Effector memory CD8-positive, alpha-beta T cell (primary cell): ENCODE data around the gene C13orf46.

Source experiments
- ATAC-seq: fragments of 150-1000 bp; cut with Tn5 transposase; replicated peaks from 2 replicates; pipeline ENCODE4 v1.10.0; 2021; ENCODE audit warnings: mild to moderate bottlenecking, moderate library complexity
- DNase-seq, 3 experiments: peaks; one replicate each; pipeline ENCODE4 v3.0.0; 2021
- H3K27ac Mint-ChIP-seq, 2 donors: one replicate each; pipeline ENCODE4 v1.8.0; 2022; ENCODE audit warnings: mild to moderate bottlenecking in 2 of 2, mixed read lengths in 2 of 2, moderate library complexity in 2 of 2
- H3K27me3 Mint-ChIP-seq, 2 donors: one replicate each; pipeline ENCODE4 v1.8.0; 2022; ENCODE audit warnings: mixed read lengths in 2 of 2
- H3K36me3 Mint-ChIP-seq: one replicate; pipeline ENCODE4 v1.8.0; 2022; ENCODE audit warnings: mild to moderate bottlenecking, moderate library complexity, mixed read lengths; ENCODE audit not compliant: insufficient read depth
- H3K4me1 Mint-ChIP-seq, 2 donors: one replicate each; pipeline ENCODE4 v1.8.0; 2022; ENCODE audit warnings: low read depth in 2 of 2, mixed read lengths in 2 of 2
- H3K4me3 Mint-ChIP-seq, 2 donors: one replicate each; pipeline ENCODE4 v1.8.0; 2022; ENCODE audit warnings: mild to moderate bottlenecking in 2 of 2, mixed read lengths in 2 of 2, moderate library complexity in 2 of 2
- H3K9me3 Mint-ChIP-seq, 2 donors: one replicate each; pipeline ENCODE4 v1.8.0; 2022; ENCODE audit warnings: mixed read lengths in 2 of 2

Gene C13orf46

DNA sequence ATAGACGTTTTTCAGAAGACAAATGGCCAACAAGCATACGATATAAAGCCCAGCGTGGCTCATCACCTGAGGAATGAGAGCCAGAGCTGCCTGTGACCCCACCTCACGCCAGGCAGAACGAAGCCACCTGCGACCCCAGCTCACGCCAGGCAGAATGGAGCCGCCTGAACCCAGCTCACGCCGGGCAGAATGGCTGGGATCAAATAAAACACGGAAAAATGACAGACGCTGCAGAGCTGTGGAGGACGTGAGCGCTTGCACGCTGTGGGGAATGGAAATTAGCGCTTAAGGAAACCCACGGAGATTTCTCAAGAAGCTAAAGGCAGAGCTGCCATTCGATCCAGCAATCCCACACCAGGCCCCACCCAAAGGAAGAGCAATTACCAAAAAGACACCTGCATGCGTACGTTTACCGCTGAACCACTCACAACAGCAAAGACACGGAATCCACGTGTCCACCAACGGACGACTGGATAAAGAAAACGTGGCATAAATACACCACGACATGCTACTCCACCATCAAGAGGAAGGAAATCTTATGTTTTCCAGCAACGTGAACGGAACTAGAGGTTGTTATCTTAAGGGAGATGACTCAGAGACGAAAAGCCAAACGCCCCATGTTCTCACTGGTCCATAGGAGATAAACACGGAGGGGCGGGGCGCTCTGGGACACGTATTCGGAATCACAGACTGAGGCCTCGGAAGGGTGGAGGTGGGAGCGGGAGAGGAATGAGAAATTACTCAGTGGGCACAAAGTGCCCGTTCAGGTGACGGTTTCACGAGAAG, 30.7 kb upstream of the C13orf46 start:
- no peak for ATAC-seq
- Mint-ChIP-seq H3K27me3 (no peaks in the 10 kb centered on the region), H3K9me3 (no peaks in the 10 kb centered on the region), H3K4me3 (peak overlapping the region in 1 of 2 donors; percentile 21), H3K4me1 (peaks cover 0 to 4% of the 10 kb centered on the region in 2 donors), H3K27ac (peak overlapping the region in 1 of 2 donors; percentile 91), H3K36me3 (peaks cover 49% of the 10 kb centered on the region)
- no peak for DNase-seq

DNA sequence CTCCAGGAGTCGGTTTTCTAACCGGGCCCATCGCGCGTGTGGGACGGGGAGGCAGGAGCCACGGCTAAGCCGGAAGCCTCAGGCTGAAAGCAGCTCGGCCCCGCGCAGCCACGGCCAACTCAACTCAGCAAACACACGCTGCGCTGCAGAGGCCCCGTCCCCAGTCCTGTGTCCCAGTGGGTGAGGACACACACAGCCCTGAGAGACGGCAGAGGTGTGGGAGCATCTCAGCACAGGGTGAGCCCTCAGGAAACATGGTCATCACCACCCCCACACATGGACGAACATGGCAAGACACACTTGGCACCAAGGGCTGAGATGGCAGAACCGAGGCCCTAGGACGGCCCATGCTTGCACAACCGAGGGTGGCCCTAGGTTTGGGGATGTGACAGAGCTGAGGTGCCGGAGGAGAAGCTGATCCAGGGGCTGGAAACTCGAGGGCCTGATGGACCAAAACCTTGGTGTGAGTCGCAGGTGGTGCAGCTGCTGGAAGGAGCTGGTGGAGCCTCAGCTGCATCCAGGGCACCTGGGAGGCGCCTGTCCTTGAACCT, 29.0 kb upstream of the C13orf46 start:
- no peak overlapping the region for H3K4me3 Mint-ChIP-seq
- DNase-seq (no peak), ATAC-seq (no peak)
- H3K4me1 Mint-ChIP-seq: peaks cover 4 to 5% of the 10 kb centered on the region in 2 donors
- peaks cover 62% of the 10 kb centered on the region for H3K36me3 Mint-ChIP-seq
- no peaks in the 10 kb centered on the region for H3K9me3 Mint-ChIP-seq
- H3K27me3 Mint-ChIP-seq: no peaks in the 10 kb centered on the region
- H3K27ac Mint-ChIP-seq: no peak overlapping the region

GRCh38 chr13:114002009-114002544, 28.2 kb upstream of the C13orf46 start:
- Mint-ChIP-seq H3K4me3 (no peak overlapping the region), H3K4me1 (peaks cover 5% of the 10 kb centered on the region in 2 donors), H3K27ac (peak overlapping the region in 1 of 2 donors; percentile 23), H3K9me3 (no peaks in the 10 kb centered on the region), H3K27me3 (no peaks in the 10 kb centered on the region), H3K36me3 (peaks cover 65% of the 10 kb centered on the region)
- ATAC-seq (no peak), DNase-seq (no peak)

- Mint-ChIP-seq H3K4me1 (peaks cover 5% of the 10 kb centered on the region in 2 donors), H3K27me3 (no peaks in the 10 kb centered on the region), H3K4me3 (no peak overlapping the region), H3K36me3 (peaks cover 71% of the 10 kb centered on the region), H3K9me3 (no peaks in the 10 kb centered on the region), H3K27ac (peak overlapping the region in 1 of 2 donors; percentile 23)
- ATAC-seq (no peak), DNase-seq (no peak)
Measured at GRCh38 chr13:114001331-114002008, 27.6 kb upstream of the C13orf46 start.

- DNase-seq: no peak
- Mint-ChIP-seq H3K4me3 (no peak overlapping the region), H3K36me3 (peaks cover 72% of the 10 kb centered on the region), H3K27me3 (no peaks in the 10 kb centered on the region), H3K4me1 (peaks cover 5% of the 10 kb centered on the region in 2 donors), H3K9me3 (no peaks in the 10 kb centered on the region), H3K27ac (peak overlapping the region in 1 of 2 donors; percentile 44)
- ATAC-seq: no peak
Measured at GRCh38 chr13:114000151-114001040, 26.5 kb upstream of the C13orf46 start.

DNA sequence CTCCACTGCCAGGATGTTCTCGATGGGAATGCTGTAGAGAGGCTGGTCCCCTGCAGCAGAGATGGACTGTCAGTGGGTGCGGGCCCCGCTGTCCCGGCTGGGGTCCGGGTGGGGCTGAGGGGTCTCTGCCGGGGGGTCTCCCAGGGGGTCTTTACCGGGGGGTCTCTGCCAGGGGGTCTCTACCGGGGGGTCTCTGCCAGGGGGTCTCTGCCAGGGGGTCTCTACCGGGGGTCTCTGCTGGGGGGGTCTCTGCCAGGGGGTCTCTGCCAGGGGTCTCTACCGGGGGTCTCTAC, 25.7 kb upstream of the C13orf46 start:
- H3K9me3 Mint-ChIP-seq: no peaks in the 10 kb centered on the region
- H3K27ac Mint-ChIP-seq: peak overlapping the region in 1 of 2 donors; percentile 89
- peaks cover 72% of the 10 kb centered on the region for H3K36me3 Mint-ChIP-seq
- no peak overlapping the region for H3K4me3 Mint-ChIP-seq
- ATAC-seq: no peak
- peaks cover 3 to 8% of the 10 kb centered on the region in 2 donors for H3K4me1 Mint-ChIP-seq
- H3K27me3 Mint-ChIP-seq: no peaks in the 10 kb centered on the region
- no peak for DNase-seq

GRCh38 chr13:113998781-113999617, 25.1 kb upstream of the C13orf46 start:
- H3K27ac Mint-ChIP-seq: peak overlapping the region; percentile 25 to 89
- H3K27me3 Mint-ChIP-seq: no peaks in the 10 kb centered on the region
- DNase-seq (no peak), ATAC-seq (no peak)
- no peak overlapping the region for H3K4me3 Mint-ChIP-seq
- peaks cover 3 to 13% of the 10 kb centered on the region in 2 donors for H3K4me1 Mint-ChIP-seq
- H3K9me3 Mint-ChIP-seq: no peaks in the 10 kb centered on the region
- H3K36me3 Mint-ChIP-seq: peaks cover 72% of the 10 kb centered on the region

DNA sequence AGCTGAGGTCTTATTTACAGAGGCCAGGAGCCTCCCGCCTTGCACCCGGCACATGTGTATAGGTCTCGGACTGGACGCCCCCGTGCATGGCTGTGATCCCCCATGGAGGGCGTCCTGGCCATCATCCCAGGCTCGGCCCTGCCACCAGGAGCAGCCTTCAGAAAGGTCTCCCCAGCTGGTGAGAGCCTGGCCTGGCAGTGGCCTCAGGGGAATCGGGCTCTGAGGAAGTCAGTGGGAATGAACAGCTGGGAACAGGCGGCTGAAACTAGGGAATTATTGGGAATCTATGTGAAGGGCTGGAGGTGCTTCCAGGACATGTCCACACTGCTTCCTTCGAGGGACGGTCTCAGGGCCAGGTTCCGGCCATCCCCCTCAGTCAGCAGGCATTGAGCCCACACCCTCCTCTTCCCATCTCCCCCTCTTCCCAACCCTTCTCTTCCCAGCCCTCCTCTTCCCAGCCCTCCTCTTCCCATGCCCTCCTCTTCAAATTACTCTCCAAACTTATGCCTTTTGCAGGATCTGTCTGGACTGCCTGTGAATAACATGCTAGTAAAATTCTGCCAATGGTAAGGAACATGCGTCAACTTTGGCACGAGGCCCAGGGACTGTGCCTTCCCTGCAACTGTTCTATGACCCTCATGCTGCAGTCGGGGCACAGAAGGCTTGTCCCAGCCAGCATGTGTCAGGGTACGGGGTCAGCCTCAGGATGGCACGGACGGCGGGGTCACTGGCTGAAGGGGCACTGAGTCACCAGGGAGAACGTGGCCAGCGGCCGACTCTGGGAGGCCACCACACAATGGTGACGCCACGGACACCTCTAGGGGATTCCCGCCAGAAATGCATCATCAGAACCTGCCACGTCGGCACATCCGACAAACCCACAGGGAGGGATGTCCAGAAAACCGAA, 24.2 kb upstream of the C13orf46 start:
- Mint-ChIP-seq H3K9me3 (no peaks in the 10 kb centered on the region), H3K4me1 (peaks cover 3 to 14% of the 10 kb centered on the region in 2 donors), H3K4me3 (peak overlapping the region in 1 of 2 donors; percentile 8), H3K36me3 (peaks cover 76% of the 10 kb centered on the region), H3K27ac (peak overlapping the region in 1 of 2 donors; percentile 89), H3K27me3 (no peaks in the 10 kb centered on the region)
- ATAC-seq: peak; percentile 15
- no peak for DNase-seq

- DNase-seq (no peak), ATAC-seq (no peak)
- Mint-ChIP-seq H3K36me3 (peaks cover 84% of the 10 kb centered on the region), H3K4me3 (no peak overlapping the region), H3K9me3 (no peaks in the 10 kb centered on the region), H3K27me3 (no peaks in the 10 kb centered on the region), H3K4me1 (peaks cover 3 to 14% of the 10 kb centered on the region in 2 donors), H3K27ac (peak overlapping the region in 1 of 2 donors; percentile 89)
Measured at GRCh38 chr13:113996912-113997745, 23.3 kb upstream of the C13orf46 start.

DNA sequence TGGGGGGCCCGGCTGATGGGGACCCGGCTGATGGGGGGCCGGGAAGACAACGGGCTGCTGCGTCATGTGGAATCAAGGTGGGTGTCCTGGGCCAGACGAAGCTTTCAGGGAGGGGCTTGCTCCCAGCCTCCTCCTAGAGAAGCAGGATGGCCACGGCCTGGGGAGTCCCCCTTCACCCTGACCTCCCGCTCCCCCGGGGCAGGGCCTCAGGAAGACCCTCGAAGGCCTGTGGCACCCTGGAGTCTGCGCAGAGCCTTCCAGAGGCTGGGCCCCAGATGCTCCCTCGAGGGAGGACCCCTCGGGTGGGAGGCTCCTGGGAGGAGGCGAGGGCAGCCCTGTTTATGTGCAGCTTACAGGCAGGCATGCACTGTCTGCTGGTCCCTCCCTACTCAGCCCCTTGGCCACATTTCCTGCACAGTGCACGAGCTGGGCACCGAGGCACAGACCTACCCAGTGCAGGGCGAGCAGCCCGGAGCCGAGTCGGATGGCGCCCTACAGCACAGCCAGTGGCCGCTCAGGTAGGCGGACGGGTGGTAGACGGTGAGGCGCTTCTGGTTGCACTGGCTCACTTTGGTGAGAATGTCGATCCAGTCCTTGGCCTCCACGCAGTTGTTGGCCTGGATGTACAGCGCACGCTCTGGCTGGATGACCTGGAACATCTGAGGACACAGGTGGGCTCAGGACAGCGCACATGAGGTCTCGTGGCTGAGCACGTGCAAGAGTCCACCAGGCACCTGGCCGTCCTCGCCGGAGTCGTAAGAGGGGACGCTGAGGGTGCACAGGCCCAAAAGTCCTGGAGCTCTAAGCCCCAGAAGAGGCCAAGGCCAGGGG, 22.4 kb upstream of the C13orf46 start:
- Mint-ChIP-seq H3K4me3 (no peak overlapping the region), H3K9me3 (no peaks in the 10 kb centered on the region), H3K27me3 (no peaks in the 10 kb centered on the region), H3K4me1 (peaks cover 3 to 17% of the 10 kb centered on the region in 2 donors), H3K36me3 (peaks cover 80% of the 10 kb centered on the region), H3K27ac (peak overlapping the region in 1 of 2 donors; percentile 12)
- no peak for DNase-seq
- no peak for ATAC-seq
